Duodenal mucosa (tissue), 2 donors: Measurements from ENCODE around the gene TBC1D8.

Experiments
- H3K27ac ChIP-seq: one replicate; pipeline ENCODE4 v1.7.0; 2013; ENCODE audit warnings: low read depth, low read length
- H3K27me3 ChIP-seq, 2 donors: one replicate each; pipeline ENCODE4 v1.7.0; 2013; ENCODE audit warnings: low read length in 2 of 2, control low read depth in 1 of 2; ENCODE audit not compliant: insufficient read depth in 2 of 2, control insufficient read depth in 1 of 2
- H3K36me3 ChIP-seq, 2 donors: one replicate each; pipeline ENCODE4 v1.7.0; 2013; ENCODE audit warnings: low read length in 2 of 2, control low read depth in 1 of 2; ENCODE audit not compliant: insufficient read depth in 2 of 2, control insufficient read depth in 1 of 2
- H3K4me1 ChIP-seq, 2 donors: one replicate each; pipeline ENCODE4 v1.7.0; 2013; ENCODE audit warnings: low read length in 2 of 2, control low read depth in 1 of 2; ENCODE audit not compliant: insufficient read depth in 2 of 2, control insufficient read depth in 1 of 2
- H3K4me3 ChIP-seq, 2 donors: one replicate each; pipeline ENCODE4 v1.7.0; 2013; ENCODE audit warnings: low read length in 2 of 2, low read depth in 1 of 2
- H3K9ac ChIP-seq, 2 donors: one replicate each; pipeline ENCODE4 v1.7.0; 2013; ENCODE audit warnings: low read length in 2 of 2, low read depth in 1 of 2
- H3K9me3 ChIP-seq, 2 donors: one replicate each; pipeline ENCODE4 v1.7.0; 2013; ENCODE audit warnings: low read length in 2 of 2, control low read depth in 1 of 2; ENCODE audit not compliant: control insufficient read depth in 1 of 2

Gene TBC1D8

DNA sequence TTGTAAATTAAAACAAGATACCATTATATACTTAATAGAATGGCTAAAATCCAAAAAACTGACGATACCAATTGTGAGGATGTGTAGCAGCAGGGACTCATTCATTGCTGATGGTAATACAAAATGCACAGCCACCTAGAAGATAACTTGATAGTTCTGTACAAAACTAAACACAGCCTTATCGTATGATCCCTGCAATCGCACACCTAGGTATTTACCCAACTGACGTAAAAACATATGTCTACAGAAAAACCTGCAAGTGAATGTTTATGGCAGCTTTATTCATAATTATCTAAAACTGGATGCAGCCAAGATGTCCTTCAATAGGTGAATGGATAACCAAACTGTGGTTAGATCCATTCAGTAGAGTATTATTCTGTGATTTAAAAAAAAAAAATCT, 45.5 kb downstream of the TBC1D8 start:
- H3K27me3 ChIP-seq: no peaks in the 10 kb centered on the region
- H3K9ac ChIP-seq: no peak overlapping the region
- H3K36me3 ChIP-seq: no peaks in the 10 kb centered on the region
- no peak overlapping the region for H3K4me3 ChIP-seq
- no peak overlapping the region for H3K27ac ChIP-seq
- H3K4me1 ChIP-seq: peaks cover 0 to 5% of the 10 kb centered on the region in 2 donors
- peaks cover 0 to 3% of the 10 kb centered on the region in 2 donors for H3K9me3 ChIP-seq

GRCh38 chr2:101097638-101098037, 53.5 kb downstream of the TBC1D8 start:
- H3K27ac ChIP-seq: no peak overlapping the region
- H3K27me3 ChIP-seq: no peaks in the 10 kb centered on the region
- no peaks in the 10 kb centered on the region for H3K36me3 ChIP-seq
- no peak overlapping the region for H3K9ac ChIP-seq
- H3K9me3 ChIP-seq: no peaks in the 10 kb centered on the region
- H3K4me3 ChIP-seq: no peak overlapping the region
- peaks cover 4 to 14% of the 10 kb centered on the region in 2 donors for H3K4me1 ChIP-seq

- H3K27me3 ChIP-seq: no peaks in the 10 kb centered on the region
- peaks cover 4 to 14% of the 10 kb centered on the region in 2 donors for H3K4me1 ChIP-seq
- no peaks in the 10 kb centered on the region for H3K36me3 ChIP-seq
- no peak overlapping the region for H3K9ac ChIP-seq
- no peak overlapping the region for H3K4me3 ChIP-seq
- H3K9me3 ChIP-seq: no peaks in the 10 kb centered on the region
- no peak overlapping the region for H3K27ac ChIP-seq
These were observed 54.5 kb downstream of the TBC1D8 start for GRCh38 chr2:101096619-101097142.

- Histone ChIP-seq H3K4me3 (no peak overlapping the region), H3K4me1 (peaks cover 4 to 14% of the 10 kb centered on the region in 2 donors), H3K36me3 (no peaks in the 10 kb centered on the region), H3K27me3 (no peaks in the 10 kb centered on the region), H3K9me3 (no peaks in the 10 kb centered on the region), H3K27ac (no peak overlapping the region), H3K9ac (no peak overlapping the region)
These were observed 56.8 kb downstream of the TBC1D8 start for GRCh38 chr2:101094351-101094750.

- Histone ChIP-seq H3K27me3 (no peaks in the 10 kb centered on the region), H3K4me1 (peaks cover 4 to 14% of the 10 kb centered on the region in 2 donors), H3K4me3 (no peak overlapping the region), H3K9ac (no peak overlapping the region), H3K9me3 (no peaks in the 10 kb centered on the region), H3K36me3 (no peaks in the 10 kb centered on the region), H3K27ac (no peak overlapping the region)
These were observed 61.0 kb downstream of the TBC1D8 start for GRCh38 chr2:101089942-101090799.

DNA sequence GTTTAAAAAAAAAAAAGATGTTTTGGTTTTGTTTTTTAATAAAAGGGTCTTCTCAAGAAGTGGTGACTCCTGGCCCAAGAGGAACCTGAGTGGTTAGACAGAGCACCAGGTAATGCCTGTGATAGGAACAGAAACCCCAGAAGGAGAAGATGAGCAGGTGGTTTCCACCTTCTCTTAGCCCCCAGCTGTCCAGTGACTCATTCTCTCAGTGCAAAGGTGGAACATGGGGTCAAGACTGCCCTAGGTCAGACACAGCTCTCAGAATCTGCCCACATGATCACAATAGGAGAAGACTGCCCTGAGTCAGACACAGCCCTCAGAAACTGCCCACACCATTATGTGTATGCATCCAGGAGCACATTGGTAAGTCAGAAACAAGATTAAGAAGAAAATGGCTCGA, 61.8 kb downstream of the TBC1D8 start:
- no peaks in the 10 kb centered on the region for H3K27me3 ChIP-seq
- no peak overlapping the region for H3K4me3 ChIP-seq
- no peak overlapping the region for H3K27ac ChIP-seq
- H3K9me3 ChIP-seq: no peaks in the 10 kb centered on the region
- H3K36me3 ChIP-seq: no peaks in the 10 kb centered on the region
- no peak overlapping the region for H3K9ac ChIP-seq
- peaks cover 4 to 8% of the 10 kb centered on the region in 2 donors for H3K4me1 ChIP-seq

DNA sequence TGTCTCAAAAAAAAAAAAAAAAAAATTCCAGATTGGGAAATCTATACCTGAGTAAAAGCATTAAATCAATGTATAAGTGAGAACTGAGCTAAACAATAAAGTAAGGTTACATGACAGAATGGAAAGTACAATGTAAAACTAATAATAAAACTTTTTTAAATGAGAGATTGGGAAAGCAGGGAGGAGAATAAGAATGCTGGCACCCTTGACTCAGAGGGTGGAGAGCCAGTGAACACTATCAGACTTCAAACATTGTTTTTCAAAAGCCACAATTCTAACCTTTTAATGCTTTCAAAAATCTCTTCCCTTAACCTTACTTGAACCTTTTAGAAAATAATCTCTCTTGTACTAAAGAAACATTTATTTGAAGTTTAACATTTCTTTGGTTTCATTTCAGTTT, 63.5 kb downstream of the TBC1D8 start:
- Histone ChIP-seq H3K27me3 (no peaks in the 10 kb centered on the region), H3K27ac (no peak overlapping the region), H3K4me1 (peaks cover 0 to 5% of the 10 kb centered on the region in 2 donors), H3K9me3 (no peaks in the 10 kb centered on the region), H3K36me3 (no peaks in the 10 kb centered on the region), H3K4me3 (no peak overlapping the region), H3K9ac (no peak overlapping the region)

- Histone ChIP-seq H3K9me3 (no peaks in the 10 kb centered on the region), H3K27ac (no peak overlapping the region), H3K27me3 (no peaks in the 10 kb centered on the region), H3K9ac (no peak overlapping the region), H3K36me3 (no peaks in the 10 kb centered on the region), H3K4me1 (peaks cover 8 to 11% of the 10 kb centered on the region in 2 donors), H3K4me3 (no peak overlapping the region)
These were observed 67.6 kb downstream of the TBC1D8 start for GRCh38 chr2:101083613-101084012.

- Histone ChIP-seq H3K9ac (no peak overlapping the region), H3K4me3 (no peak overlapping the region), H3K27me3 (no peaks in the 10 kb centered on the region), H3K36me3 (no peaks in the 10 kb centered on the region), H3K4me1 (peaks cover 8 to 11% of the 10 kb centered on the region in 2 donors), H3K9me3 (no peaks in the 10 kb centered on the region), H3K27ac (no peak overlapping the region)
These were observed 68.2 kb downstream of the TBC1D8 start for GRCh38 chr2:101082998-101083397.

DNA sequence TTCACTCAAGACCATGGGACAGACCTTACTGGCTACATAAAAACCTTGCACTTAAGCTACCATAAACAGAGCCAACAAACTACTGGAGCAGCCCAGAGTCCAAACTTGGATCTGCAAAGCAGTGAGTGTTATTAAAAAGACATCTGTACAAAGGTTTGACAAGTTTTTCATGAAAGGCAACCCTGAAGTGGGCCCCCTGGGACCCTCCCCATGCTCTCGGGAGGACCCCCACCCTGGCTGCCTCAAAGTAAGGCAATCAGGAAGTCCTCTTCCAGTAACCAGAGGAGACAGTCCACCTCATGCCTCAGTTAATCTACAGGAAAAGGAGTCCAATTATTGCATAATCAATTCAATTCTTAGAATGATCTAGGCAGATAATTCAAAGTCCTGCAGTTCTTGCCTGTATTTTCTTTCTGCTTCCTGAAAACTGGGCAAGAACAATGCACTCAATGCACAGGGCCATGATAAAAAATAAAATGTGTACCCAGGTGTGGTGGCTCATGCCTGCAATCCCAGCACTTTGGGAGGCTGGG, 69.7 kb downstream of the TBC1D8 start:
- no peak overlapping the region for H3K4me3 ChIP-seq
- no peaks in the 10 kb centered on the region for H3K27me3 ChIP-seq
- H3K4me1 ChIP-seq: peaks cover 8 to 11% of the 10 kb centered on the region in 2 donors
- no peaks in the 10 kb centered on the region for H3K9me3 ChIP-seq
- no peak overlapping the region for H3K27ac ChIP-seq
- no peaks in the 10 kb centered on the region for H3K36me3 ChIP-seq
- no peak overlapping the region for H3K9ac ChIP-seq
